ENCODE data around the gene HOXD9. TPM values are rescaled to one million over a fixed set of nuclear protein-coding genes. Genes with fewer than 3 reads are reported as not detected.

HOXD9 gene
- total RNA-seq, 2 experiments from 2014 or later = not detected

- ChIA-PET POLR2A (no interaction called here), CTCF (no interaction called here)
- H3K9me3 Mint-ChIP-seq (ENCODE audit: insufficient read depth) = peaks cover 6% of the 10 kb centered on the region
- no peaks in the 10 kb centered on the region for H3K4me1 Mint-ChIP-seq (ENCODE audit: low read depth)
- H3K36me3 Mint-ChIP-seq (ENCODE audit: low read depth) = peaks cover 5% of the 10 kb centered on the region
- H3K4me3 Mint-ChIP-seq = no peak overlapping the region
- no peak for ATAC-seq
- no peak overlapping the region for H3K27ac Mint-ChIP-seq
- H3K27me3 Mint-ChIP-seq (ENCODE audit: low read depth) = peaks cover 81% of the 10 kb centered on the region
- DNase-seq = no peak
Observed at GRCh38 chr2:176118601-176119339, 3.7 kb upstream of the HOXD9 start.

GRCh38 chr2:176120364-176121189, 1.9 kb upstream of the HOXD9 start:
- ATAC-seq (no peak), DNase-seq (no peak)
- ChIA-PET POLR2A (no interaction called here), CTCF (interaction anchor here (1.1 to 2.3 kb wide), 7 partner anchors 10 to 532 kb away, joined by 3 to 6 read pairs (median 3); no protein-coding TSS in a partner anchor)
- H3K27ac Mint-ChIP-seq = no peak overlapping the region
- H3K27me3 Mint-ChIP-seq (ENCODE audit: low read depth) = peaks cover 82% of the 10 kb centered on the region
- H3K4me3 Mint-ChIP-seq = no peak overlapping the region
- H3K36me3 Mint-ChIP-seq (ENCODE audit: low read depth) = peaks cover 9% of the 10 kb centered on the region
- H3K9me3 Mint-ChIP-seq (ENCODE audit: insufficient read depth) = peaks cover 6% of the 10 kb centered on the region
- H3K4me1 Mint-ChIP-seq (ENCODE audit: low read depth) = no peaks in the 10 kb centered on the region

GRCh38 chr2:176121190-176122051, 1.1 kb upstream of the HOXD9 start:
- POLR2A ChIA-PET = no interaction called here
- no peak for DNase-seq
- no peak overlapping the region for H3K4me3 Mint-ChIP-seq

GRCh38 chr2:176122052-176122682, 352 bp upstream of the HOXD9 start:
- peak overlapping the region; percentile 43 for H3K4me3 Mint-ChIP-seq
- ATAC-seq (no peak), DNase-seq (no peak)
- no peak overlapping the region for H3K27ac Mint-ChIP-seq
- ChIA-PET CTCF (interaction anchor here (1.6 to 2.3 kb wide), 3 partner anchors 10 to 40 kb away, joined by 3 to 6 read pairs (median 5); no protein-coding TSS in a partner anchor), POLR2A (no interaction called here)
- peaks cover 82% of the 10 kb centered on the region for H3K27me3 Mint-ChIP-seq (ENCODE audit: low read depth)
- H3K9me3 Mint-ChIP-seq (ENCODE audit: insufficient read depth) = peaks cover 2% of the 10 kb centered on the region
- peaks cover 6% of the 10 kb centered on the region for H3K36me3 Mint-ChIP-seq (ENCODE audit: low read depth)
- H3K4me1 Mint-ChIP-seq (ENCODE audit: low read depth) = peaks cover 2% of the 10 kb centered on the region

More at GRCh38 chr2:176121190-176122051, 1.1 kb upstream of the HOXD9 start:
- Mint-ChIP-seq H3K36me3 (ENCODE audit: low read depth) (peaks cover 8% of the 10 kb centered on the region), H3K27ac (no peak overlapping the region), H3K27me3 (ENCODE audit: low read depth) (peaks cover 83% of the 10 kb centered on the region), H3K4me1 (ENCODE audit: low read depth) (no peaks in the 10 kb centered on the region), H3K9me3 (ENCODE audit: insufficient read depth) (peaks cover 6% of the 10 kb centered on the region)
- no peak for ATAC-seq
- CTCF ChIA-PET = interaction anchor here (1.1 to 2.3 kb wide), 6 partner anchors 10 to 531 kb away, joined by 3 to 6 read pairs (median 4); no protein-coding TSS in a partner anchor

GRCh38 chr2:176123411-176124109, 1.0 kb downstream of the HOXD9 start:
- peaks cover 5% of the 10 kb centered on the region for H3K36me3 Mint-ChIP-seq (ENCODE audit: low read depth)
- peak overlapping the region; percentile 42 for H3K4me3 Mint-ChIP-seq
- POLR2A ChIA-PET = no interaction called here
- peak overlapping the region; percentile 60 for H3K27ac Mint-ChIP-seq
- DNase-seq (no peak), ATAC-seq (no peak)
- H3K4me1 Mint-ChIP-seq (ENCODE audit: low read depth) = peaks cover 4% of the 10 kb centered on the region
- peaks cover 82% of the 10 kb centered on the region for H3K27me3 Mint-ChIP-seq (ENCODE audit: low read depth)
- H3K9me3 Mint-ChIP-seq (ENCODE audit: insufficient read depth) = no peaks in the 10 kb centered on the region
- CTCF ChIA-PET = no interaction called here

GRCh38 chr2:176124110-176124946, 1.8 kb downstream of the HOXD9 start:
- Mint-ChIP-seq H3K27ac (peak overlapping the region; percentile 71), H3K4me3 (peak overlapping the region; percentile 42), H3K36me3 (ENCODE audit: low read depth) (peaks cover 5% of the 10 kb centered on the region), H3K4me1 (ENCODE audit: low read depth) (peaks cover 7% of the 10 kb centered on the region), H3K9me3 (ENCODE audit: insufficient read depth) (no peaks in the 10 kb centered on the region), H3K27me3 (ENCODE audit: low read depth) (peaks cover 84% of the 10 kb centered on the region)
- DNase-seq (no peak), ATAC-seq (no peak)
- ChIA-PET CTCF (no interaction called here), POLR2A (no interaction called here)

GRCh38 chr2:176124947-176125771, 2.6 kb downstream of the HOXD9 start:
- no peaks in the 10 kb centered on the region for H3K9me3 Mint-ChIP-seq (ENCODE audit: insufficient read depth)
- no peak for ATAC-seq
- peaks cover 76% of the 10 kb centered on the region for H3K27me3 Mint-ChIP-seq (ENCODE audit: low read depth)

GRCh38 chr2:176125772-176126054, 3.2 kb downstream of the HOXD9 start:
- Mint-ChIP-seq H3K36me3 (ENCODE audit: low read depth) (peaks cover 5% of the 10 kb centered on the region), H3K4me1 (ENCODE audit: low read depth) (peaks cover 9% of the 10 kb centered on the region), H3K9me3 (ENCODE audit: insufficient read depth) (no peaks in the 10 kb centered on the region), H3K4me3 (no peak overlapping the region), H3K27me3 (ENCODE audit: low read depth) (peaks cover 72% of the 10 kb centered on the region), H3K27ac (no peak overlapping the region)
- no peak for DNase-seq
- POLR2A ChIA-PET = no interaction called here
- ATAC-seq = no peak
- CTCF ChIA-PET = interaction anchor here (1.2 to 4.6 kb wide), 9 partner anchors 14 to 1023 kb away, joined by 3 to 50 read pairs (median 22); no protein-coding TSS in a partner anchor

More at GRCh38 chr2:176124947-176125771, 2.6 kb downstream of the HOXD9 start:
- DNase-seq = no peak
- Mint-ChIP-seq H3K36me3 (ENCODE audit: low read depth) (peaks cover 5% of the 10 kb centered on the region), H3K4me1 (ENCODE audit: low read depth) (peaks cover 7% of the 10 kb centered on the region), H3K27ac (no peak overlapping the region), H3K4me3 (peak overlapping the region; percentile 6)
- POLR2A ChIA-PET = no interaction called here
- CTCF ChIA-PET = interaction anchor here (1.2 to 4.6 kb wide), 8 partner anchors 15 to 1023 kb away, joined by 3 to 50 read pairs (median 24); no protein-coding TSS in a partner anchor

- Mint-ChIP-seq H3K27me3 (ENCODE audit: low read depth) (peaks cover 73% of the 10 kb centered on the region), H3K4me3 (no peak overlapping the region), H3K27ac (no peak overlapping the region), H3K4me1 (ENCODE audit: low read depth) (peaks cover 16% of the 10 kb centered on the region), H3K9me3 (ENCODE audit: insufficient read depth) (no peaks in the 10 kb centered on the region), H3K36me3 (ENCODE audit: low read depth) (peaks cover 6% of the 10 kb centered on the region)
- DNase-seq (peak; percentile 75), ATAC-seq (no peak)
- ChIA-PET CTCF (interaction anchor here (0.6 to 4.6 kb wide), 37 partner anchors 13 to 1037 kb away, joined by 3 to 50 read pairs (median 5); no protein-coding TSS in a partner anchor), POLR2A (interaction anchor here (1.7 kb wide), 1 partner anchor 328 kb away, joined by 6 read pairs; no protein-coding TSS in a partner anchor)
Observed at GRCh38 chr2:176126929-176127773, 4.6 kb downstream of the HOXD9 start.
